Fibroblast of lung (primary cell): ENCODE data around the gene KCNMA1. TPM values are rescaled to one million over a fixed set of nuclear protein-coding genes. Genes with fewer than 3 reads are reported as not detected.

Experiments
- DNase-seq, 2 donors: peaks; one replicate each; pipeline versions ENCODE4 v3.0.0 to v3.0.0-alpha.2; 2010; ENCODE audit warnings: low read depth in 2 of 2
- H2AFZ ChIP-seq: 2 replicates; pipeline ENCODE4 v1.5.1; 2012; ENCODE audit warnings: low read length, control low read depth, inconsistent platforms
- H3K27ac ChIP-seq: 2 replicates; pipeline ENCODE4 v1.5.1; 2011; ENCODE audit warnings: low read length, control low read depth; ENCODE audit not compliant: insufficient read depth
- H3K27me3 ChIP-seq: 2 replicates; pipeline ENCODE4 v1.5.1; 2011; ENCODE audit warnings: mild to moderate bottlenecking, low read length; ENCODE audit not compliant: control insufficient read depth, insufficient read depth
- H3K36me3 ChIP-seq: 2 replicates; pipeline ENCODE4 v1.5.1; 2011; ENCODE audit warnings: low read length; ENCODE audit not compliant: control insufficient read depth, insufficient read depth
- H3K4me1 ChIP-seq: 2 replicates; pipeline ENCODE4 v1.5.1; 2011; ENCODE audit warnings: low read length; ENCODE audit not compliant: control insufficient read depth, insufficient read depth; ENCODE audit errors: extremely low read depth
- H3K4me2 ChIP-seq: 2 replicates; pipeline ENCODE4 v1.5.1; 2011; ENCODE audit warnings: low read length, control low read depth; ENCODE audit not compliant: insufficient read depth; ENCODE audit errors: extremely low read depth
- H3K4me3 ChIP-seq, 4 experiments: fragments of 200-600 bp in 1 of 4; sonication (generic) in 1 of 4; replicated peaks in 1 of 4; 2 replicates each; pipeline ENCODE4 v1.5.1; 2011 to 2016; ENCODE audit warnings: low read length in 4 of 4, low read depth in 3 of 4, mild to moderate bottlenecking in 3 of 4, control low read depth in 2 of 4, inconsistent platforms in 1 of 4, mixed read lengths in 1 of 4; ENCODE audit not compliant: insufficient read depth in 1 of 4; ENCODE audit errors: control extremely low read depth in 1 of 4
- H3K79me2 ChIP-seq: 2 replicates; pipeline ENCODE4 v1.5.1; 2012; ENCODE audit warnings: mild to moderate bottlenecking, low read length, inconsistent platforms; ENCODE audit not compliant: control insufficient read depth, insufficient read depth
- H3K9ac ChIP-seq: 2 replicates; pipeline ENCODE4 v1.5.1; 2011; ENCODE audit warnings: mild to moderate bottlenecking, low read length, control low read depth; ENCODE audit not compliant: insufficient read depth
- H3K9me3 ChIP-seq: 2 replicates; pipeline ENCODE4 v1.5.1; 2012; ENCODE audit warnings: low read depth, low read length; ENCODE audit not compliant: control insufficient read depth, insufficient read depth
- H4K20me1 ChIP-seq: 2 replicates; pipeline ENCODE4 v1.5.1; 2011; ENCODE audit warnings: low read length; ENCODE audit not compliant: control insufficient read depth, insufficient read depth; ENCODE audit errors: extremely low read depth
- CTCF ChIP-seq, 2 donors: IDR thresholded peaks in 1 of 2; conservative IDR thresholded peaks in 1 of 2; 1 replicate in 1 of 2; 2 replicates in 1 of 2; pipeline ENCODE4 v1.5.1; 2011 to 2012; ENCODE audit warnings: low read length in 2 of 2, control low read depth in 1 of 2, inconsistent platforms in 1 of 2, low read depth in 1 of 2, mild to moderate bottlenecking in 1 of 2
- EZH2 ChIP-seq: IDR thresholded peaks from 2 replicates; pipeline ENCODE4 v1.5.1; 2012; ENCODE audit warnings: low read length, control low read depth, mild to moderate bottlenecking; ENCODE audit errors: missing control alignments
- polyA plus RNA-seq, 2 donors: library from polyadenylated mRNA; depleted of rRNA in 1 of 2; stranded (reverse) in 1 of 2; unstranded in 1 of 2; fragments of >200 nt; gene quantifications; 2 replicates each; pipeline ENCODE4 v1.2.1, GENCODE V29; 2011 to 2012; ENCODE audit warnings: missing spikeins in 1 of 2
- total RNA-seq: library from RNA; depleted of rRNA; stranded (reverse); fragments of >200 nt; gene quantifications from 2 replicates; pipeline ENCODE4 v1.2.1, GENCODE V29; 2014

The KCNMA1 gene
- total and polyA plus RNA-seq, 2 donors (not counting 1 experiment from before 2014, with no cell fraction given), result 31.0 to 138 TPM

GRCh38 chr10:76871697-76872295 lies 765.8 kb downstream of the KCNMA1 start:
- no peaks in the 10 kb centered on the region for H4K20me1 ChIP-seq
- H3K36me3 ChIP-seq, result no peaks in the 10 kb centered on the region
- TF ChIP-seq CTCF (conservative IDR thresholded peaks at IDR 0.05 in 1 of 2, IDR thresholded peaks at IDR 0.05 in 1 of 2; ENCODE audit: low read depth in 1 of 2, low read length in 2 of 2), result no peak
- peaks cover 3% of the 10 kb centered on the region for H3K4me1 ChIP-seq
- DNase-seq, result no peak
- no peak overlapping the region for H3K4me2 ChIP-seq
- no peaks in the 10 kb centered on the region for H3K79me2 ChIP-seq
- no peak overlapping the region for H3K27ac ChIP-seq
- no peak overlapping the region for H3K4me3 ChIP-seq
- H2AFZ ChIP-seq, result no peak overlapping the region
- H3K27me3 ChIP-seq, result no peaks in the 10 kb centered on the region
- no peaks in the 10 kb centered on the region for H3K9me3 ChIP-seq
- no peak overlapping the region for H3K9ac ChIP-seq

- Histone ChIP-seq H3K9me3 (no peaks in the 10 kb centered on the region), H3K79me2 (no peaks in the 10 kb centered on the region), H3K27ac (no peak overlapping the region), H3K9ac (no peak overlapping the region), H3K27me3 (no peaks in the 10 kb centered on the region), H3K36me3 (no peaks in the 10 kb centered on the region), H4K20me1 (no peaks in the 10 kb centered on the region), H3K4me1 (peaks cover 3% of the 10 kb centered on the region), H2AFZ (no peak overlapping the region), H3K4me2 (no peak overlapping the region), H3K4me3 (no peak overlapping the region)
- TF ChIP-seq CTCF (conservative IDR thresholded peaks at IDR 0.05 in 1 of 2, IDR thresholded peaks at IDR 0.05 in 1 of 2; ENCODE audit: low read depth in 1 of 2, low read length in 2 of 2), result no peak
- TF ChIP-seq EZH2, result no peak
- DNase-seq, result no peak
Observed at GRCh38 chr10:76869931-76870330, 767.7 kb downstream of the KCNMA1 start.

GRCh38 chr10:76868098-76868977 lies 769.3 kb downstream of the KCNMA1 start:
- Histone ChIP-seq H3K27me3 (no peaks in the 10 kb centered on the region), H3K4me1 (no peaks in the 10 kb centered on the region), H3K9ac (no peak overlapping the region), H3K79me2 (no peaks in the 10 kb centered on the region), H3K4me2 (no peak overlapping the region), H3K4me3 (no peak overlapping the region), H3K9me3 (no peaks in the 10 kb centered on the region), H3K36me3 (no peaks in the 10 kb centered on the region), H4K20me1 (no peaks in the 10 kb centered on the region), H2AFZ (no peak overlapping the region), H3K27ac (no peak overlapping the region)
- TF ChIP-seq EZH2, result no peak
- no peak for TF ChIP-seq CTCF (conservative IDR thresholded peaks at IDR 0.05 in 1 of 2, IDR thresholded peaks at IDR 0.05 in 1 of 2; ENCODE audit: low read depth in 1 of 2, low read length in 2 of 2)
- DNase-seq, result peak in 1 of 2 donors; percentile 36
